Ascending aorta (tissue), 2 donors: Measurements from ENCODE around the gene GRIA4. TPM values are rescaled to one million over a fixed set of nuclear protein-coding genes. Genes with fewer than 3 reads are reported as not detected.

Experiments
- DNase-seq, 2 donors: peaks; one replicate each; pipeline ENCODE4 v3.0.0-alpha.2; 2019; ENCODE audit warnings: low spot score in 2 of 2
- H3K27ac ChIP-seq, 2 donors: fragments of 200-600 bp; sonication (generic); one replicate each; pipeline ENCODE4 v1.5.1; 2016 to 2017; ENCODE audit warnings: mild to moderate bottlenecking in 1 of 2
- H3K27me3 ChIP-seq: fragments of 200-600 bp; sonication (generic); one replicate; pipeline ENCODE4 v1.5.1; 2017
- H3K36me3 ChIP-seq, 2 donors: fragments of 200-600 bp; sonication (generic); one replicate each; pipeline ENCODE4 v1.5.1; 2016
- H3K4me1 ChIP-seq, 2 donors: fragments of 200-600 bp; sonication (generic); one replicate each; pipeline ENCODE4 v1.5.1; 2016 to 2017; ENCODE audit warnings: mild to moderate bottlenecking in 1 of 2
- H3K4me3 ChIP-seq, 2 donors: fragments of 200-600 bp; sonication (generic); one replicate each; pipeline ENCODE4 v1.5.1; 2016 to 2017; ENCODE audit warnings: mild to moderate bottlenecking in 1 of 2
- H3K9me3 ChIP-seq, 2 donors: fragments of 200-600 bp; sonication (generic); one replicate each; pipeline ENCODE4 v1.5.1; 2016
- CTCF ChIP-seq, 3 experiments: fragments of 200-600 bp in 2 of 3; fragments of 450-650 bp in 1 of 3; sonication (generic) in 2 of 3; IDR thresholded peaks; one replicate each; pipeline ENCODE4 v1.5.1; 2016 to 2019; ENCODE audit warnings: antibody characterized with exemption in 3 of 3, mild to moderate bottlenecking in 1 of 3, moderate library complexity in 1 of 3
- intact Hi-C: fragments of 100-400 bp; cut with DNase I; formaldehyde crosslinking; loops from one replicate; pipeline ENCODE4 v1.15.1; 2023
- total RNA-seq: library from RNA; depleted of rRNA; stranded (reverse); fragments of >200 nt; gene quantifications from one replicate; pipeline ENCODE4 v1.1.0, GENCODE V29; 2016

GRIA4 gene
- total RNA-seq, 1 donor from 2014 or later: not detected

- intact Hi-C loops: no loop called here
- Histone ChIP-seq H3K27ac (no peak overlapping the region), H3K27me3 (no peaks in the 10 kb centered on the region), H3K36me3 (no peaks in the 10 kb centered on the region), H3K4me3 (no peak overlapping the region), H3K9me3 (no peaks in the 10 kb centered on the region), H3K4me1 (no peaks in the 10 kb centered on the region)
- no peak for DNase-seq
- no peak for TF ChIP-seq CTCF (IDR thresholded peaks at IDR 0.05)
Observed at GRCh38 chr11:105861225-105861624, 251.4 kb downstream of the GRIA4 start.

- peak in 2 of 3 experiments; percentile 39 to 56 for TF ChIP-seq CTCF (IDR thresholded peaks at IDR 0.05)
- no peak for DNase-seq
- Histone ChIP-seq H3K4me1 (no peaks in the 10 kb centered on the region), H3K9me3 (no peaks in the 10 kb centered on the region), H3K27me3 (no peaks in the 10 kb centered on the region), H3K4me3 (no peak overlapping the region), H3K27ac (no peak overlapping the region), H3K36me3 (no peaks in the 10 kb centered on the region)
- intact Hi-C loops: no loop called here
Observed at GRCh38 chr11:105862736-105863367, 253.0 kb downstream of the GRIA4 start.

GRCh38 chr11:105863523-105863922 is 253.7 kb downstream of the GRIA4 start:
- DNase-seq: no peak

GRCh38 chr11:105867742-105868141 is 257.9 kb downstream of the GRIA4 start:
- no peaks in the 10 kb centered on the region for H3K4me1 ChIP-seq
- H3K27me3 ChIP-seq: no peaks in the 10 kb centered on the region
- no peak for DNase-seq
- intact Hi-C loops: no loop called here
- no peak for TF ChIP-seq CTCF (IDR thresholded peaks at IDR 0.05)
- H3K27ac ChIP-seq: no peak overlapping the region
- H3K4me3 ChIP-seq: no peak overlapping the region
- H3K36me3 ChIP-seq: no peaks in the 10 kb centered on the region
- H3K9me3 ChIP-seq: no peaks in the 10 kb centered on the region

More at GRCh38 chr11:105863523-105863922, 253.7 kb downstream of the GRIA4 start:
- Histone ChIP-seq H3K36me3 (no peaks in the 10 kb centered on the region), H3K4me3 (no peak overlapping the region), H3K4me1 (no peaks in the 10 kb centered on the region), H3K27me3 (no peaks in the 10 kb centered on the region), H3K9me3 (no peaks in the 10 kb centered on the region), H3K27ac (no peak overlapping the region)
- TF ChIP-seq CTCF (IDR thresholded peaks at IDR 0.05): no peak
- intact Hi-C loops: no loop called here

GRCh38 chr11:105868762-105869285 is 259.0 kb downstream of the GRIA4 start:
- Histone ChIP-seq H3K4me3 (no peak overlapping the region), H3K27me3 (no peaks in the 10 kb centered on the region), H3K27ac (no peak overlapping the region), H3K36me3 (no peaks in the 10 kb centered on the region), H3K4me1 (no peaks in the 10 kb centered on the region), H3K9me3 (no peaks in the 10 kb centered on the region)
- intact Hi-C loops: no loop called here
- TF ChIP-seq CTCF (IDR thresholded peaks at IDR 0.05): no peak
- no peak for DNase-seq
